Measurements from ENCODE around the gene POLG2. TPM values are rescaled to one million over a fixed set of nuclear protein-coding genes. Genes with fewer than 3 reads are reported as not detected.

The POLG2 gene
- total RNA-seq, 1 donor from 2014 or later, result 13.0 TPM

DNA sequence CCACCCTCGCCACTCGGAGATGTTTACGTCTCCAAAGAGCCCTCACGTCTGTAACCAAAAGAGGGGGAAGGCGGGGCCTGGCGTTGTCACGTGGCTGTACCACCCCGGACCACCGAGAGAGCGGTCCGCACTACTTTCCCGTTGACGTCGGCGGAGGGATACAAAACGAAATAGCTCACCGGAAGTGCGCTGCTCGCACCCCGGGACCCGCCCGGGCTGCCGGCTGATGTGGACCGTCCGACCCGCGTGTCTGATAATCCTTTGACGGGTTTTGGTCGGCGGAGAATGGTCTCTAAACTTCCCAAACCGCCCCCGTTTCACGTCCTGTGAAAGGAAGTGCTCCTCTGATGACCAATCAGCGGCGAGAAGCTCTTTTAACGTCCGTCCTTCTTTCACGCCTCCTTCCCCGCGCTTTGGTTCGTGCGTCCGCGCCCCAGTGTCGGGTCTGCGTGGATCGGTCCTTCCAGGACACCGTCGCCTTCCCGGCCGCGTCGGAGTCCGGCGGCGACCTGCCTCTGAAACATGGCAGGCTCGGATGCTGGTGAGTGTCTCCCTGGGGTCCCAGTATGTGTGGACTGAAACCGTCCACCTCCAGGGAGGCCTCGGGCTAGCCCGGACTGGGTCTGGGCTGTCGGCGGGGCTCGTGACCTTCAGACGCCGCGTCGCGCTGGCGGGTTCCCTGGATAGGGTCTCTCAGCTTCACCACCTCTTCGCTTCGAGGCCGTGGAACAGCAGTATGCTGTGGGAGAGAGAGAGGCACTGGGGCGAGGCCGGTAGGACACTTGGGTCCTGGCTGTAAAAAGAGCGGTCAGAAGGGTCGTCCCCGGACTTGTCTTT, 9.9 kb upstream of the POLG2 start, which contains the start of gene CEP95:
CEP95 (plus strand) TSS at position 402 of the 837 bp plus-strand sequence; CDS start at position 523, 121 bp downstream.
- Histone ChIP-seq H3K27ac (ENCODE audit: low read depth, low read length) (peak within 1 kb of the TSS; percentile 100), H3K27me3 (ENCODE audit: control insufficient read depth in 3 of 3, insufficient read depth in 3 of 3, low read length in 3 of 3) (no peaks in the 10 kb centered on the region), H3K36me3 (ENCODE audit: control insufficient read depth in 3 of 3, insufficient read depth in 3 of 3, low read length in 3 of 3) (peaks cover 36 to 49% (median 39%) of the 10 kb centered on the region in 3 donors), H3K9ac (ENCODE audit: low read depth in 1 of 3, low read length in 3 of 3) (peak within 1 kb of the TSS; percentile 100), H3K4me1 (ENCODE audit: control insufficient read depth in 3 of 3, insufficient read depth in 3 of 3, low read length in 3 of 3) (peaks cover 31 to 40% (median 38%) of the 10 kb centered on the region in 3 donors), H3K4me3 (ENCODE audit: low read length in 3 of 3) (peak within 1 kb of the TSS; percentile 91 to 98 (median 93)), H3K9me3 (ENCODE audit: control insufficient read depth in 3 of 3, low read length in 3 of 3) (no peaks in the 10 kb centered on the region)

DNA sequence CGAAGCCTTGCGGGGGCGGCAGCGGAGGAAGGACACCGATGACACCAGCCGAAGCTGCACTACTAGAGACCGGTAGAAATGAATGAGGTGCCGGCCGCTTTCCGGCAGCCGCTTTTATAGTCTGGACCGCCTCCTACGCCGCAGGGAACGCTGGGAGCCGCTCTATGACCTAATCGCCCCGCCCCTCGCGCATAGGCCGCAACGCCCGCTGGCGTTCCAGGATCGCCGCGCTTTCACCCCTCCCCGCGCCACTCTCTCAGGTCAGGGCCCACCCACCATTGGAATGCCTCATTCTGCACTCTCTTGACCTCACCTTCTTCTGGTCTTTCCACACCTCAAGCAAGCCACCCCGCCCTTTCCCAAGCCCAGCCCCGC, 9.3 kb upstream of the POLG2 start, which contains the start of gene DDX5:
DDX5 (minus strand) TSS at position 89 of the 375 bp plus-strand sequence. CDS start 170 bp downstream, outside the sequence.
- Histone ChIP-seq H3K9ac (ENCODE audit: low read depth in 1 of 3, low read length in 3 of 3) (peak within 1 kb of the TSS; percentile 100), H3K4me3 (ENCODE audit: low read length in 3 of 3) (peak within 1 kb of the TSS; percentile 91 to 98 (median 93)), H3K4me1 (ENCODE audit: control insufficient read depth in 3 of 3, insufficient read depth in 3 of 3, low read length in 3 of 3) (peaks cover 31 to 40% (median 38%) of the 10 kb centered on the region in 3 donors), H3K27ac (ENCODE audit: low read depth, low read length) (peak within 1 kb of the TSS; percentile 100), H3K9me3 (ENCODE audit: control insufficient read depth in 3 of 3, low read length in 3 of 3) (no peaks in the 10 kb centered on the region), H3K36me3 (ENCODE audit: control insufficient read depth in 3 of 3, insufficient read depth in 3 of 3, low read length in 3 of 3) (peaks cover 42 to 49% (median 45%) of the 10 kb centered on the region in 3 donors), H3K27me3 (ENCODE audit: control insufficient read depth in 3 of 3, insufficient read depth in 3 of 3, low read length in 3 of 3) (no peaks in the 10 kb centered on the region)

DNA sequence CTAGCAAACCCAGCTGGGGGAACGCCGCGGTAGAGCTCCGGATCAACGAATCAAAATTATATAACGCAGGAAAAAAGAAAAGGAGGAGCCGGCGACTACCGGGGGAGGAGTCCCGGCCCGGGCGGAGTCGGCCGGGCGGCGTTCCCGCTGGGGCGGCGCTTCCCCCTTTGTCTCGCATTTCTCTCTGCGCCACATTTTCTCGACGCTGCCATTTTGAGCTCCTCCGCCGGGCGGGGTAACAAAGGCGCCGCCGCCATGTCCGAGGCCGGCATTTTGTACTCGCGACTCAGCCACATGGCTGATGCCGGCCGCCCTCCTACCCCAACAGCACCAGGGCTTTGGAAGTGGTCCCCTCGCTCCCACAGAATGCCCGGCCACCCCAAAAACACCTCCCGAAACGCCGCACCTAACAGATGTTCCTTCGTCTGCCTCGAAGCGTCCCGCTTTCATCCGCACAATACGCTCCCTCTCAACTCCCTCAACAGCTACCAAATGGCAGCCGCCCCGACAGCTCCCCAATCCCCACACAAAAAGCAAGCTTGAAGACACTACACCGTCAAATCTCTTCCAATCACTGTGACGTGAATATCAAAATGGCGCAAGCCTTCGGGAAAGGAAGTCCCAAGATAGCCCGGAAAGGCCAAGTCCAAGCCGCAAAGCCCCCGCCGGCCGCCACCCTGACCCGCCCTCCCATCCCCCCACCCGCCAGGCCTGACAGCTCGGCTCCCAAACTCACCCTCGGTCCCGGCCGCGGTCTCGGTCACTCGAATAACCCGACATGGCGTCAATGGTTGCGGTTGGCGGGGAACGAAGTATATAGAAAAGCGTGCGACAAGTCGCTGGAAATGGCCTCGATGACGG, 8.7 kb upstream of the POLG2 start:
- peaks cover 47 to 53% (median 50%) of the 10 kb centered on the region in 3 donors for H3K36me3 ChIP-seq (ENCODE audit: control insufficient read depth in 3 of 3, insufficient read depth in 3 of 3, low read length in 3 of 3)
- H3K9me3 ChIP-seq (ENCODE audit: control insufficient read depth in 3 of 3, low read length in 3 of 3), result no peaks in the 10 kb centered on the region
- peak overlapping the region; percentile 91 to 98 (median 93) for H3K4me3 ChIP-seq (ENCODE audit: low read length in 3 of 3)
- peaks cover 31 to 40% (median 38%) of the 10 kb centered on the region in 3 donors for H3K4me1 ChIP-seq (ENCODE audit: control insufficient read depth in 3 of 3, insufficient read depth in 3 of 3, low read length in 3 of 3)
- H3K9ac ChIP-seq (ENCODE audit: low read depth in 1 of 3, low read length in 3 of 3), result peak overlapping the region; percentile 100
- H3K27me3 ChIP-seq (ENCODE audit: control insufficient read depth in 3 of 3, insufficient read depth in 3 of 3, low read length in 3 of 3), result no peaks in the 10 kb centered on the region
- H3K27ac ChIP-seq (ENCODE audit: low read depth, low read length), result peak overlapping the region; percentile 100

DNA sequence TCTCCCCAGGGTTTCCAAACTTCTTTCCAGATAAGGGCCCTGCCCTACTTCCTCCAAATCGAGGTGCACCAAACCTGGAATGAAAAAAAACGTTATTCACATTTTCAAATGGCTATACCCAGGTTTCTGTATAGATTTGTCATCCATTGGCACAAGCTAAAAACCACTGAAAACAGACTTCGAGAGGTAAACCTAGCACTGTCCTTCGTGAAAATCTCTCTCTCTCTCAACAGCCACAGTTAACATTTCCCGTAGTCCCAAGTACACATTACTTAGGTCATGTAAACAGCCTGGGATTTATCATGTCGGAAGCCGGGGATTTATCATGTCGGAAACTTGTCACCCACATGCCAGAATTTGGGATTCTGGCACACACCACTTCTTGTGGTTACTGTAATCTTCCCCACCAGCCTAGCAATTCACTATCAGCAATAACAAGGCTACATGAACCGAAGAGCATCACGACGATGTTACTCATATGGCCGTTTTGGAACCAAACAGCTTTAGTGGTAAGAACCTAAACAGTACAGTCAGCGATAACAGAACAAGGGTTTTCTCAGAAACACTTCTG, 8.0 kb upstream of the POLG2 start:
- Histone ChIP-seq H3K9me3 (ENCODE audit: control insufficient read depth in 3 of 3, low read length in 3 of 3) (no peaks in the 10 kb centered on the region), H3K4me1 (ENCODE audit: control insufficient read depth in 3 of 3, insufficient read depth in 3 of 3, low read length in 3 of 3) (peaks cover 31 to 40% (median 36%) of the 10 kb centered on the region in 3 donors), H3K4me3 (ENCODE audit: low read length in 3 of 3) (peak overlapping the region; percentile 91 to 98 (median 93)), H3K9ac (ENCODE audit: low read depth in 1 of 3, low read length in 3 of 3) (peak overlapping the region; percentile 100), H3K36me3 (ENCODE audit: control insufficient read depth in 3 of 3, insufficient read depth in 3 of 3, low read length in 3 of 3) (peaks cover 50 to 54% (median 54%) of the 10 kb centered on the region in 3 donors), H3K27me3 (ENCODE audit: control insufficient read depth in 3 of 3, insufficient read depth in 3 of 3, low read length in 3 of 3) (no peaks in the 10 kb centered on the region), H3K27ac (ENCODE audit: low read depth, low read length) (peak overlapping the region; percentile 100)

DNA sequence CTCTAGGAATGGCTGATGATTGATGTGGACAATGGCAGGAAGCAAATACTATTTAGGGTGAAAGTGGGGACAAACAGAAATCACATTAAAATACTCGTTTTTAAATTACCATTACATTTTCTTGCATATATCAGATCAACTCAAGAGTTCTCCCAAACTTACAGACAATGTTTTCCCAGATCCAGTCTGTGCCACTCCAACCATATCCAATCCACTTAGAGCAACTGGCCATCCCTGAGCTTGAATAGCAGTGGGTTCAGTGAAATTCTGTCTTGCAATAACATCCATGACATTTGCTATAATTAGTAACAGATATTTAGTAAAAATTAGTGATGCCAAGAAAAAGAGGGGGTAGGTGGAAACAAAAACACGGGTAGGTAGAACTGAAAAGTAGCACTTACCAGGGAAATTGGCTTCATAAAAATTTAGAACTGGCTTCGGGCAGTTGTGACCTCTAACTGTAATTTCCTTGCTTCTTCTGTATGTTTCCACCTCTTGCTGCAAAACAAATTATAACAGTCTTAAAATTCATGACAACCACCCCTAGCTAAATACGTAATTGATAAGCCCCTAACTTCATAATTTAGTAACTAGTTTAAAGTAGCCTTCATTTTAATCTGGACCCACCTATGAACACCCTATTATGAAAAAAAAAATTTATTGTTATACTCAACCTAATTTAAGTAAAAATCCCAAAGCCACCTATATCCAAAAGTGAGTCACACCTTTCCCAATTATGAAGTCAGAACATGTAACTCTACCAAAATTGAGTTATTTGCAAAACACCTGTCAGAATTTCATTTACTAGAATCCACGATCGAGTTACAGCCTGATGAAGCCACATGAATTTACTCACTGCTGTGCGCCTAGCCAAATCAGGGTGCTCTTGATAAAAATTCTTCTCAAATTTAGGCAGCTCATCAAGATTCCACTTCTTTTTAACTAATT, 7.2 kb upstream of the POLG2 start:
- H3K36me3 ChIP-seq (ENCODE audit: control insufficient read depth in 3 of 3, insufficient read depth in 3 of 3, low read length in 3 of 3), result peaks cover 54 to 55% (median 54%) of the 10 kb centered on the region in 3 donors
- no peaks in the 10 kb centered on the region for H3K9me3 ChIP-seq (ENCODE audit: control insufficient read depth in 3 of 3, low read length in 3 of 3)
- H3K27me3 ChIP-seq (ENCODE audit: control insufficient read depth in 3 of 3, insufficient read depth in 3 of 3, low read length in 3 of 3), result no peaks in the 10 kb centered on the region
- H3K4me1 ChIP-seq (ENCODE audit: control insufficient read depth in 3 of 3, insufficient read depth in 3 of 3, low read length in 3 of 3), result peaks cover 28 to 37% (median 33%) of the 10 kb centered on the region in 3 donors
- H3K9ac ChIP-seq (ENCODE audit: low read depth in 1 of 3, low read length in 3 of 3), result peak overlapping the region; percentile 100
- H3K27ac ChIP-seq (ENCODE audit: low read depth, low read length), result peak overlapping the region; percentile 100
- peak overlapping the region; percentile 91 to 98 (median 93) for H3K4me3 ChIP-seq (ENCODE audit: low read length in 3 of 3)

DNA sequence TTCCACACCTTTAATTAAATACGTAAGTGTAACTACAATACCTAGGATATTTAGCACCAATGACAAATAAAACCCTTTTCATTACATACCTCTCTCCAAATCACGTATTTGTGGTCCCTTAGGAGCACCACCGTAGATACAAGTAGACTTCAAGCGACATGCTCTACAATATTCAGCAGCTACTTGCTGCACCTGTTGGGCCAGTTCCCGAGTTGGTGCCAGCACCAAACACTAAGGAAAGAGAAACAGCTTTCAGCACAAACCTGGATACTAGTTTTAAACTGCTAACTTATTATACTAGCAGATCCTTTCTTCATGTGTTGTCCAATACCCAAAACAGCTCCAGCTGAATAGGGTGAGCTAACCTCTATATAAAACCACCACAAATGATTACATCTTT, 6.5 kb upstream of the POLG2 start:
- no peak overlapping the region for H3K27ac ChIP-seq (ENCODE audit: low read depth, low read length)
- peaks cover 23 to 31% (median 28%) of the 10 kb centered on the region in 3 donors for H3K4me1 ChIP-seq (ENCODE audit: control insufficient read depth in 3 of 3, insufficient read depth in 3 of 3, low read length in 3 of 3)
- no peak overlapping the region for H3K4me3 ChIP-seq (ENCODE audit: low read length in 3 of 3)
- H3K9ac ChIP-seq (ENCODE audit: low read depth in 1 of 3, low read length in 3 of 3), result peak overlapping the region in 1 of 3 donors; percentile 0
- H3K9me3 ChIP-seq (ENCODE audit: control insufficient read depth in 3 of 3, low read length in 3 of 3), result no peaks in the 10 kb centered on the region
- peaks cover 57 to 59% (median 58%) of the 10 kb centered on the region in 3 donors for H3K36me3 ChIP-seq (ENCODE audit: control insufficient read depth in 3 of 3, insufficient read depth in 3 of 3, low read length in 3 of 3)
- no peaks in the 10 kb centered on the region for H3K27me3 ChIP-seq (ENCODE audit: control insufficient read depth in 3 of 3, insufficient read depth in 3 of 3, low read length in 3 of 3)

DNA sequence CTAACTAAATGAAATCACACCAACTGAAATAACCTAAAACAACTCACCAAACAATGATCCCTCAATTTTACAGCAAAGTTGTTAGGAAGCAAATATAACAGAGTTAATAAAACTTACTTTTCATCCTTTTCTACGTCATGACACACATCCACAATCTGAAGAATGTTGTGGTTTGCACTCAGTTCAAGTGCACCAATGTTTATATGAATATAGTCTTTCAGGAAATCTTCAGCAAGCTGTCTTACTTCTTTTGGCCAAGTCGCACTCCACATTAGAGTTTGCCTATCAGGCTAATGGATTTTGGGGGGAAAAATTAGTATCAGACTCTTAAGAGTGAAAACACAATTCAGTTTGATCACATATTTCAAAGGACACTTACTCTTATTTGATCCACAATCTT, 6.0 kb upstream of the POLG2 start:
- H3K27ac ChIP-seq (ENCODE audit: low read depth, low read length), result peak overlapping the region; percentile 3
- no peaks in the 10 kb centered on the region for H3K27me3 ChIP-seq (ENCODE audit: control insufficient read depth in 3 of 3, insufficient read depth in 3 of 3, low read length in 3 of 3)
- no peak overlapping the region for H3K9ac ChIP-seq (ENCODE audit: low read depth in 1 of 3, low read length in 3 of 3)
- peaks cover 59 to 62% (median 61%) of the 10 kb centered on the region in 3 donors for H3K36me3 ChIP-seq (ENCODE audit: control insufficient read depth in 3 of 3, insufficient read depth in 3 of 3, low read length in 3 of 3)
- peaks cover 18 to 28% (median 22%) of the 10 kb centered on the region in 3 donors for H3K4me1 ChIP-seq (ENCODE audit: control insufficient read depth in 3 of 3, insufficient read depth in 3 of 3, low read length in 3 of 3)
- H3K4me3 ChIP-seq (ENCODE audit: low read length in 3 of 3), result no peak overlapping the region
- H3K9me3 ChIP-seq (ENCODE audit: control insufficient read depth in 3 of 3, low read length in 3 of 3), result no peaks in the 10 kb centered on the region

DNA sequence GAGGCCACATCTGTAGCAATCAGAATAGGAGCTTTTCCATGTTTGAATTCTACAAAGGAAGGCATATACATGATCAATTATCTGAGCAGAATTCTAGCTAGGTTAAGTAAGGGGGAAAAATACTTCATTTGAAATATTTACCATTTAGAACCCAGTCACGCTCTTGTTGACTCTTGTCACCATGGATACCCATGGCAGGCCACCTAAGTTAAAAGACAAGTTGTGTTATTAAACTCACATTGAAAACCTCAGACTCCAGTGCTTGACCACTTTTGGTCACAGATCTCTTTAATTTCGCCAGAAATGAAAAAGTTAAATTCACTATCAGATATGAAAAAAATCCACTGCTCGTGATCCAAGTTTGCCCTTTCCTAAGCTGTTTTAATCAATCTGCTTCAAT, 5.2 kb upstream of the POLG2 start:
- Histone ChIP-seq H3K36me3 (ENCODE audit: control insufficient read depth in 3 of 3, insufficient read depth in 3 of 3, low read length in 3 of 3) (peaks cover 58 to 62% (median 61%) of the 10 kb centered on the region in 3 donors), H3K9ac (ENCODE audit: low read depth in 1 of 3, low read length in 3 of 3) (no peak overlapping the region), H3K4me3 (ENCODE audit: low read length in 3 of 3) (no peak overlapping the region), H3K4me1 (ENCODE audit: control insufficient read depth in 3 of 3, insufficient read depth in 3 of 3, low read length in 3 of 3) (peaks cover 20 to 29% (median 28%) of the 10 kb centered on the region in 3 donors), H3K27me3 (ENCODE audit: control insufficient read depth in 3 of 3, insufficient read depth in 3 of 3, low read length in 3 of 3) (no peaks in the 10 kb centered on the region), H3K9me3 (ENCODE audit: control insufficient read depth in 3 of 3, low read length in 3 of 3) (no peaks in the 10 kb centered on the region), H3K27ac (ENCODE audit: low read depth, low read length) (peak overlapping the region; percentile 3)

Measured in skeletal muscle tissue (tissue), 4 donors.